ENCODE data around the gene MITD1. TPM values are rescaled to one million over a fixed set of nuclear protein-coding genes. Genes with fewer than 3 reads are reported as not detected.

The MITD1 gene
- total and polyA plus RNA-seq, 2 of the 13 experiments (the other 11 are each of a cell fraction or from before 2014, with no cell fraction given), result 17.8 to 43.7 TPM

GRCh38 chr2:99154643-99155536 is 26.0 kb downstream of the MITD1 start, which contains the start of the genes LIPT1 and TSGA10 (continued):
- TF ChIP-seq, protein P1, sequence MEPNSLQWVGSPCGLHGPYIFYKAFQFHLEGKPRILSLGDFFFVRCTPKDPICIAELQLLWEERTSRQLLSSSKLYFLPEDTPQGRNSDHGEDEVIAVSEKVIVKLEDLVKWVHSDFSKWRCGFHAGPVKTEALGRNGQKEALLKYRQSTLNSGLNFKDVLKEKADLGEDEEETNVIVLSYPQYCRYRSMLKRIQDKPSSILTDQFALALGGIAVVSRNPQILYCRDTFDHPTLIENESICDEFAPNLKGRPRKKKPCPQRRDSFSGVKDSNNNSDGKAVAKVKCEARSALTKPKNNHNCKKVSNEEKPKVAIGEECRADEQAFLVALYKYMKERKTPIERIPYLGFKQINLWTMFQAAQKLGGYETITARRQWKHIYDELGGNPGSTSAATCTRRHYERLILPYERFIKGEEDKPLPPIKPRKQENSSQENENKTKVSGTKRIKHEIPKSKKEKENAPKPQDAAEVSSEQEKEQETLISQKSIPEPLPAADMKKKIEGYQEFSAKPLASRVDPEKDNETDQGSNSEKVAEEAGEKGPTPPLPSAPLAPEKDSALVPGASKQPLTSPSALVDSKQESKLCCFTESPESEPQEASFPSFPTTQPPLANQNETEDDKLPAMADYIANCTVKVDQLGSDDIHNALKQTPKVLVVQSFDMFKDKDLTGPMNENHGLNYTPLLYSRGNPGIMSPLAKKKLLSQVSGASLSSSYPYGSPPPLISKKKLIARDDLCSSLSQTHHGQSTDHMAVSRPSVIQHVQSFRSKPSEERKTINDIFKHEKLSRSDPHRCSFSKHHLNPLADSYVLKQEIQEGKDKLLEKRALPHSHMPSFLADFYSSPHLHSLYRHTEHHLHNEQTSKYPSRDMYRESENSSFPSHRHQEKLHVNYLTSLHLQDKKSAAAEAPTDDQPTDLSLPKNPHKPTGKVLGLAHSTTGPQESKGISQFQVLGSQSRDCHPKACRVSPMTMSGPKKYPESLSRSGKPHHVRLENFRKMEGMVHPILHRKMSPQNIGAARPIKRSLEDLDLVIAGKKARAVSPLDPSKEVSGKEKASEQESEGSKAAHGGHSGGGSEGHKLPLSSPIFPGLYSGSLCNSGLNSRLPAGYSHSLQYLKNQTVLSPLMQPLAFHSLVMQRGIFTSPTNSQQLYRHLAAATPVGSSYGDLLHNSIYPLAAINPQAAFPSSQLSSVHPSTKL (CRISPR knock-in tag; IDR thresholded peaks at IDR 0.05), result peak; percentile 87
- TF ChIP-seq ELF4 (CRISPR knock-in tag; IDR thresholded peaks at IDR 0.05; ENCODE audit: borderline replicate concordance) (peak; percentile 96), ZNF569 (CRISPR knock-in tag; IDR thresholded peaks at IDR 0.05; ENCODE audit: borderline replicate concordance) (peak; percentile 98; the same call in 1 of the 2 replicates), MIER2 (CRISPR knock-in tag; IDR thresholded peaks at IDR 0.05) (peak; percentile 59), ZNF276 (CRISPR knock-in tag; IDR thresholded peaks at IDR 0.05; ENCODE audit: low read depth) (peak; percentile 98), ADNP (CRISPR knock-in tag; IDR thresholded peaks at IDR 0.05) (no peak), ZNF17 (CRISPR knock-in tag; IDR thresholded peaks at IDR 0.05) (no peak), CAMTA2 (CRISPR knock-in tag; IDR thresholded peaks at IDR 0.05; ENCODE audit: borderline replicate concordance) (no peak; the same call in 1 of the 2 replicates), ZZZ3 (CRISPR knock-in tag; IDR thresholded peaks at IDR 0.05; ENCODE audit: borderline replicate concordance) (peak; percentile 96; the same call in 1 of the 2 replicates), CEBPZ (IDR thresholded peaks at IDR 0.05; ENCODE audit: low read length) (no peak), AKAP8 (CRISPR knock-in tag; IDR thresholded peaks at IDR 0.05) (peak; percentile 95; the same call in 1 of the 2 replicates), SNAI1 (CRISPR knock-in tag; IDR thresholded peaks at IDR 0.05; ENCODE audit: borderline replicate concordance) (peak; percentile 72; the same call in 1 of the 2 replicates), ZNF557 (CRISPR knock-in tag; IDR thresholded peaks at IDR 0.05) (peak; percentile 66; the same call in 1 of the 2 replicates)
- TF ChIP-seq, protein P2, sequence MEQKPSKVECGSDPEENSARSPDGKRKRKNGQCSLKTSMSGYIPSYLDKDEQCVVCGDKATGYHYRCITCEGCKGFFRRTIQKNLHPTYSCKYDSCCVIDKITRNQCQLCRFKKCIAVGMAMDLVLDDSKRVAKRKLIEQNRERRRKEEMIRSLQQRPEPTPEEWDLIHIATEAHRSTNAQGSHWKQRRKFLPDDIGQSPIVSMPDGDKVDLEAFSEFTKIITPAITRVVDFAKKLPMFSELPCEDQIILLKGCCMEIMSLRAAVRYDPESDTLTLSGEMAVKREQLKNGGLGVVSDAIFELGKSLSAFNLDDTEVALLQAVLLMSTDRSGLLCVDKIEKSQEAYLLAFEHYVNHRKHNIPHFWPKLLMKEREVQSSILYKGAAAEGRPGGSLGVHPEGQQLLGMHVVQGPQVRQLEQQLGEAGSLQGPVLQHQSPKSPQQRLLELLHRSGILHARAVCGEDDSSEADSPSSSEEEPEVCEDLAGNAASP (CRISPR knock-in tag; IDR thresholded peaks at IDR 0.05; ENCODE audit: borderline replicate concordance), result peak; percentile 82
- TF ChIP-seq, protein P3, sequence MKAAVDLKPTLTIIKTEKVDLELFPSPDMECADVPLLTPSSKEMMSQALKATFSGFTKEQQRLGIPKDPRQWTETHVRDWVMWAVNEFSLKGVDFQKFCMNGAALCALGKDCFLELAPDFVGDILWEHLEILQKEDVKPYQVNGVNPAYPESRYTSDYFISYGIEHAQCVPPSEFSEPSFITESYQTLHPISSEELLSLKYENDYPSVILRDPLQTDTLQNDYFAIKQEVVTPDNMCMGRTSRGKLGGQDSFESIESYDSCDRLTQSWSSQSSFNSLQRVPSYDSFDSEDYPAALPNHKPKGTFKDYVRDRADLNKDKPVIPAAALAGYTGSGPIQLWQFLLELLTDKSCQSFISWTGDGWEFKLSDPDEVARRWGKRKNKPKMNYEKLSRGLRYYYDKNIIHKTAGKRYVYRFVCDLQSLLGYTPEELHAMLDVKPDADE (CRISPR knock-in tag; IDR thresholded peaks at IDR 0.05), result peak; percentile 31; the same call in 1 of the 2 replicates

Measured in HepG2 (cell line).